Progenitor cell of endocrine pancreas (in vitro differentiated cells): Measurements from ENCODE around the gene TBC1D8. TPM values are rescaled to one million over a fixed set of nuclear protein-coding genes. Genes with fewer than 3 reads are reported as not detected.

Experiments used
- DNase-seq: peaks from one replicate; pipeline ENCODE4 v3.0.0; 2021; ENCODE audit warnings: low spot score; ENCODE audit not compliant: unreplicated experiment
- H3K27ac Mint-ChIP-seq: 2 replicates; pipeline ENCODE4 v1.8.0; 2021; ENCODE audit warnings: mild to moderate bottlenecking, moderate library complexity, mixed read lengths
- H3K27me3 Mint-ChIP-seq: 2 replicates; pipeline ENCODE4 v1.8.0; 2021; ENCODE audit warnings: mixed read lengths
- H3K36me3 Mint-ChIP-seq: 2 replicates; pipeline ENCODE4 v1.8.0; 2022; ENCODE audit warnings: mixed read lengths; ENCODE audit not compliant: insufficient read depth
- H3K4me1 Mint-ChIP-seq: 2 replicates; pipeline ENCODE4 v1.8.0; 2021; ENCODE audit warnings: low read depth, mixed read lengths
- H3K4me3 Mint-ChIP-seq: 2 replicates; pipeline ENCODE4 v1.8.0; 2021; ENCODE audit warnings: low read depth, mild to moderate bottlenecking, moderate library complexity, mixed read lengths
- H3K9me3 Mint-ChIP-seq: 2 replicates; pipeline ENCODE4 v1.8.0; 2021; ENCODE audit warnings: low read depth, mixed read lengths
- CTCF ChIP-seq: fragments of 200-600 bp; sonication (generic); IDR thresholded peaks from one replicate; pipeline ENCODE4 v1.5.0; 2021; ENCODE audit warnings: antibody characterized with exemption, mild to moderate bottlenecking; ENCODE audit not compliant: unreplicated experiment
- total RNA-seq: library from RNA; stranded (reverse); gene quantifications from 2 replicates; pipeline ENCODE4 v1.2.1, GENCODE V29; 2021

Gene TBC1D8
- total RNA-seq, 1 donor from 2014 or later: 34.8 TPM

GRCh38 chr2:100990166-100990565 lies 161.0 kb downstream of the TBC1D8 start:
- Mint-ChIP-seq H3K4me1 (no peaks in the 10 kb centered on the region), H3K27ac (no peak overlapping the region), H3K4me3 (no peak overlapping the region), H3K36me3 (no peaks in the 10 kb centered on the region), H3K27me3 (peaks cover 13% of the 10 kb centered on the region), H3K9me3 (no peaks in the 10 kb centered on the region)
- no peak for TF ChIP-seq CTCF
- DNase-seq: no peak

- TF ChIP-seq CTCF: no peak
- Mint-ChIP-seq H3K27me3 (peaks cover 16% of the 10 kb centered on the region), H3K4me1 (no peaks in the 10 kb centered on the region), H3K27ac (no peak overlapping the region), H3K4me3 (no peak overlapping the region), H3K9me3 (no peaks in the 10 kb centered on the region), H3K36me3 (no peaks in the 10 kb centered on the region)
- DNase-seq: no peak
Observed at GRCh38 chr2:100989666-100990065, 161.5 kb downstream of the TBC1D8 start.

GRCh38 chr2:100988630-100989417 lies 162.4 kb downstream of the TBC1D8 start:
- Mint-ChIP-seq H3K9me3 (no peaks in the 10 kb centered on the region), H3K27ac (no peak overlapping the region), H3K4me3 (no peak overlapping the region), H3K4me1 (no peaks in the 10 kb centered on the region), H3K36me3 (no peaks in the 10 kb centered on the region), H3K27me3 (peaks cover 16% of the 10 kb centered on the region)
- TF ChIP-seq CTCF: no peak
- no peak for DNase-seq

- no peak for TF ChIP-seq CTCF
- DNase-seq: no peak
- Mint-ChIP-seq H3K4me1 (no peaks in the 10 kb centered on the region), H3K9me3 (no peaks in the 10 kb centered on the region), H3K27ac (no peak overlapping the region), H3K27me3 (peaks cover 16% of the 10 kb centered on the region), H3K36me3 (no peaks in the 10 kb centered on the region), H3K4me3 (no peak overlapping the region)
Observed at GRCh38 chr2:100987974-100988373, 163.2 kb downstream of the TBC1D8 start.

GRCh38 chr2:100987536-100987935 lies 163.6 kb downstream of the TBC1D8 start:
- Mint-ChIP-seq H3K27me3 (peaks cover 17% of the 10 kb centered on the region), H3K9me3 (no peaks in the 10 kb centered on the region), H3K4me3 (no peak overlapping the region), H3K27ac (no peak overlapping the region), H3K36me3 (no peaks in the 10 kb centered on the region), H3K4me1 (no peaks in the 10 kb centered on the region)
- TF ChIP-seq CTCF: no peak
- DNase-seq: no peak
